Measurements from ENCODE around the gene RPN2.

The RPN2 gene

GRCh38 chr20:37218976-37219375 is 39.8 kb downstream of the RPN2 start:
- no peak for DNase-seq (ENCODE audit: low read depth)

DNA sequence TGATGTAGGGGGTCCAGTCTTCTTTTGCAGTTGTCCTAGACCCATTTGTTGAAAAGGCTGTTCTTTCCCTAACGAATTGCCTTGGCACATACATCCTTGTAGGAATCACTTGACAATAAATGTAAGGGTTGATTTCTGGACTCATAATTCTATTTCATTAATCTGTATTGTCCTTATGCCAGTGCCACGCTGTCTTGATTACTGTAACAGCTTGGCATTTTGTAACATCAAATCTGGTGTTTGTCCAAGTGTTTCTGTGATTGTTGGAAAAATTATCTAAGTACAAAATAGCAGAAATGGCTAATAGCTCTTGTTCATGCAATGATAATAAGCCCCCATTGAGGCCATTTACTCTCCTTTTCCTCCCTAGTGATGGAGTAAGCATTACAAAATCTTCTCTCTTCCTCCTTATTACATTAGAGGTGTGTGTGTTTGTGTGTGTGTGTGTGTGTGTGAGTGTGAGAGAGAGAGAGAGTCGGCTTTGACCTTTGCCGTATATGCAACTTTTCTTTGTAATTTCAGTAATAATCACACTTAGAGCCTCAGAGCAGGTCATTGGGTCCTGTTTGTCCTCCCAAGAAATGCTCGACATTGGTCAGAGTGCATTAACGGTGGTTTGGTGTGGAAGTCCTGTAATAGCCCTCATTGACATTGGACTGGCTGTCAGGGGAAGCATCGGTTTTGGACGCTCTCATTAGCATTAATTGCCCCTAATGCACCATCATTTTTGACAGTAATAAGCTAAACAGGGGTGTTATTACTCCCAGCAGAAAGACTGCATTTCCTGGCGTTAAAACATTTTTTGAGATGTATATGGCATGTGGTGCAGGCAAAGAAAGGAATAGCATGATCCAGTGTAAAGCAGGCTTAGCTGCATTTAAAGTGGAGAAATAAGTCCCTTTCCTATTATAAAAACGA is 40.9 kb downstream of the RPN2 start:
- DNase-seq (ENCODE audit: low read depth), result no peak

DNA sequence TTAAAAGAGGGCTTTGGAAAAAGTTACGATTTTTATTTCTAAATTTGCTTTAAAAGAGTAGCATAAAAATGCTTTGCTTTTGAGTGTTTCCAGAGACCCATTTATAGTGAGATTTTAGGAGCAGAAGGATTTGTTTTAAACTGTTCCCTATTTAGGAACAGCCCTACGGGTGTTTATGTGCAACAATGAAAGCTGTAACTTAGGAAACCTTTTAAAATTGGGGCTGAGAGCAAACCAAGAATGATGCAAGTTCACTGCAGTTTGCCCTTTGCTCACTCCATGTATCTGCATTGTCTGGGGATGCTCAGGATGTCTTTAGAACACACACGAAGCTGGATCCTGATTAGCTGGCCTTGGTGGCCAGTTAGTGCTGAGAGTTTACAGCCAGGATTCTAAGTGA is 41.6 kb downstream of the RPN2 start:
- no peak for DNase-seq (ENCODE audit: low read depth)

GRCh38 chr20:37222086-37222485 is 43.0 kb downstream of the RPN2 start:
- DNase-seq (ENCODE audit: low read depth), result no peak

DNA sequence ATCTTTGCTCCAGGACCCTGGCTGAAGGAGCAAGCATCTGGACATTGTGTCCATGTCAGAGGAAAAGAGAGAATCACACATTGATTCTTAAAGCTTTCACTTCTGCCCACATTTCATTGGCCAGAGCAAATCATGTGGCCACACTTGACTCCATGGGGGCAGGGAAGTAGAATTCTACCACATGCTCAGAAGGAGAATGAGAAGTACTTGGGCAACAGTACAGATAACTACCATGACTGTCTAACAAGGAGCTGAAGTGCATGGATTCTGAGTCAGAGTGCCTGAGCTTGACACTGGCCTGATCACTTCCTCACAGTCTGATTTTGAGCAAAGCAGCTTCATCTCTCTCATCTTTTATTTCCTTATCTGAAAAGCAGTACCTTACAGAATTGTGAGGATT is 43.9 kb downstream of the RPN2 start:
- DNase-seq (ENCODE audit: low read depth), result peak; percentile 82

DNA sequence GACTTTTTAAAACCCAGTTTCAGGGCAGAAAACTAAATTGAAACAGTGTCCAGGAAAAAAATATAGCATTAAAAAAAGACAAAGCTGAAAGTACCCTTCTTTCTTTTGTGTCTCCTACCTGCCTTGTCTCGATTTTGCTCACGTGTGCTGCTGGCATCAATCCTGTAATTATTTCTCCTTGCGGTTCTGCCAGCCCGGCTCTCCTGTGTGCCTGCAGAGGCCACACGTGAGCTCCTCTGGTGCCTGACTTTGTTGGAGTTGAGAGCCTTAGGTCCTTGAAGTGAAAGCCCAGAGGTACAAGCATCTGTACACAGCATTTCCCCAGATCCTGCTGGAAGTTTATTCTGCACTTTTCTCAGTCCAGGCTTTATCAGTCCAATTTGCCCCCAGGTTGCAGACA is 46.0 kb downstream of the RPN2 start:
- DNase-seq (ENCODE audit: low read depth), result no peak

DNA sequence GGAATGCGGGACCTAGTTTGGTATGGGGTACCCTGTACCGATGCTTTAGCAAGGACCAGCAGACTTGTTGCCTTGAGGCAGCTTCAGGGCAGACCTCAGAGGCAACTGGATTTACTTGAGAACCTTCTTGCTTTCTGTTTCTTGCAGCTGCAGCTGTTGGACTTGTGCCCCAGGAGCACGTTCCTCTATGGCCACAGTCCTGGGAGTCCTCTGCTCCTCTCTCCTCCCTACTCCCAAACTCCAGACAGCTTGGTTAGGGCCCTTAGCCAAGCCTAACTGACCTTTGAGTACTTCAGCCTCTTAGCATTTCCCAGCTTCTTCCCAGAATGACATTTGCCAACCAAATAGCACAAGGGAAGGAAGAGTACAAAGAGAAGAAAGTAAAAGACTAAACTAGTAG is 47.8 kb downstream of the RPN2 start:
- no peak for DNase-seq (ENCODE audit: low read depth)

DNA sequence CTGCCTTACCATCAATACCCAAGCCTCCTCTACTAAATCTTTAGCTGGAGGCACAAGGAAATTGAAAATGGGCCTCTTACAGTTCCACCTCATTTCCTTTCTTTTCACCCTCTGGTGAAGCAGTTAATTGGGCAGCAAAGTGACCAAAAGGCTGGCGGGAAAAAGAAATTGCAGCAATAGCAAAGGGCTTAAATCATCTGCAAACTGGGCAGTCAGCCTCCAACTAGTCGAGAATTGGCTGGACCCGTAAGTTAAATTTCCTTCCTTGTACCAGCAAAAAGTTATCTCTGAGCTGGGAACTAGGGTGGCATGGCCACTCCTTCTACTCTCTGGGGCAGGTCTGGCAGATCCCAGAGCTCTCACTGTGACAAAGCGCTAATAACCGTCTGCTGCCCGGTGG is 49.0 kb downstream of the RPN2 start:
- DNase-seq (ENCODE audit: low read depth), result no peak

DNA sequence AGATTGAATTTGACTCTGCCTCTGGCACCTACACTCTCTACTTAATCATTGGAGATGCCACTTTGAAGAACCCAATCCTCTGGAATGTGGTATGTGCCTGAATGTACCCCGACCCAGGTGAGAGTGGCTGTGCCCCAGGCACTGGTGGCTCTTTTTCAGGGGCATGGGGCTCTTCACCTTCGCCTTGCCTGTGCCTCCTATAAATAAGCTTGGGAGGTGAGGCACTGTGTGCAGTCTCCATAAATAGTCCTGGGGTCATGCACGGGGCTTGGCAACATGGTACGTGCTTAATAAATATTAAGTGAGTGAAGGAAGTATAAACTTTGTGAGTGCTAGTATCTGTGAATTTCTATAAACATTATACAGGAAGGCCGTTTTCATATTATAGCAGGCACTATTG is 49.5 kb downstream of the RPN2 start:
- no peak for DNase-seq (ENCODE audit: low read depth)

DNA sequence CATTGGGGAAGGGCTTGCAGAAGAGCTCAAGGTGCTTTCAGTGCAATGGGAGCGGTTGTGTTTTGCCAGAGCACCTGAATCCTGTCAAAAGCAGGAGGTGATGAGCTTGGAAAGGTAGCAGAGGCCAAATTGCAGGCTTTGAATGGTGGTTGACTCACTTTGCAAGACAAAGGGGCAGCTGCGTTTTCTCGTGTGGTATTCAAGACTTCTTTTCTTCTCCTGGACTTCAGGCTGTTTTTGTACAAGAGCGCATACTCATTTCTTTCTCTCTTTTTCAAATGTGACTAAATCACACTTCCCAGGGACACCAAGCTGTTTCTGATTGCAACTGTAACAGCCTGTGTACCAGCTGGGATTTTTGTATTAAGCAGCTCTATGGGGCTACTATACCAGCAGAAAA is 50.2 kb downstream of the RPN2 start:
- DNase-seq (ENCODE audit: low read depth), result no peak

- no peak for DNase-seq (ENCODE audit: low read depth)
These were observed 51.1 kb downstream of the RPN2 start for GRCh38 chr20:37230200-37230599.

GRCh38 chr20:37231947-37232630 is 53.0 kb downstream of the RPN2 start:
- no peak for DNase-seq (ENCODE audit: low read depth)

GRCh38 chr20:37233548-37234253 is 54.6 kb downstream of the RPN2 start:
- DNase-seq (ENCODE audit: low read depth), result no peak

GRCh38 chr20:37234254-37234581 is 55.1 kb downstream of the RPN2 start:
- DNase-seq (ENCODE audit: low read depth), result no peak

- no peak for DNase-seq (ENCODE audit: low read depth)
These were observed 55.9 kb downstream of the RPN2 start for GRCh38 chr20:37235065-37235464.

DNA sequence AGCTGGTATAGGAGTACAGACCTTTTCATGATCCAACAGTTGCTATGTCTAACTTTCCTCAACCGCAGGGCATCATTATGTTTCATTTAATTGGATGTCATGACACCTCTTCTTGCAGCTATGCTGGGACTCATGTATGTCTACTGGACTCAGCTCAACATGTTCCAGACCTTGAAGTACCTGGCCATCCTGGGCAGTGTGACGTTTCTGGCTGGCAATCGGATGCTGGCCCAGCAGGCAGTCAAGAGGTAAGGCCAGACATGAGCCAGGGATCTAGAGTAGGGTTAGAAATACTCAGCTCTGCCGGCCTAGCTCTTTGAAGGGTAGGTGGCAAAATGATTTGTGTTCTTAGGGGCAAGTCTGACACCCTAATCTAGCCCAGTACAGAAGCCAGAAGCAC is 57.3 kb downstream of the RPN2 start:
- no peak for DNase-seq (ENCODE audit: low read depth)

DNA sequence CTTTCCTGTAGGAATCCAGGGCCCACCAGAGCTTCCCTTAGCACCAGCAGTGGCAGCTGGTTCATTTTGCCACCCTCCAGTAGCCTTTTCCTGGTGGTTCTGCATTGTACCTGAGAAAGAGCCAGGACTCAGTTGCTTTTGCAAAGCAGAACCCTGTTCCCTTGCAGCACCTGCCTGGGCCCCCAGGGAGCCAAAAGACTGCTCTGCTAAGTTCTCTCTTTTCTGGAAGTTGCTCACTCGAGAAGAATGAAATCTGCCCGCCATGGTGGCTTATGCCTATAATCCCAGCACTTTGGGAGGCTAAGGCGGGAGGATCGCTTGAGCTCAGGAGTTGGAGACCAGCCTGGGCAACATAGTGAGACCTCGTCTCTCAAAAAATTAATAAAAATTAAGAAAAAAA is 58.5 kb downstream of the RPN2 start:
- DNase-seq (ENCODE audit: low read depth), result no peak

GRCh38 chr20:37238426-37238825 is 59.3 kb downstream of the RPN2 start:
- DNase-seq (ENCODE audit: low read depth), result no peak

DNA sequence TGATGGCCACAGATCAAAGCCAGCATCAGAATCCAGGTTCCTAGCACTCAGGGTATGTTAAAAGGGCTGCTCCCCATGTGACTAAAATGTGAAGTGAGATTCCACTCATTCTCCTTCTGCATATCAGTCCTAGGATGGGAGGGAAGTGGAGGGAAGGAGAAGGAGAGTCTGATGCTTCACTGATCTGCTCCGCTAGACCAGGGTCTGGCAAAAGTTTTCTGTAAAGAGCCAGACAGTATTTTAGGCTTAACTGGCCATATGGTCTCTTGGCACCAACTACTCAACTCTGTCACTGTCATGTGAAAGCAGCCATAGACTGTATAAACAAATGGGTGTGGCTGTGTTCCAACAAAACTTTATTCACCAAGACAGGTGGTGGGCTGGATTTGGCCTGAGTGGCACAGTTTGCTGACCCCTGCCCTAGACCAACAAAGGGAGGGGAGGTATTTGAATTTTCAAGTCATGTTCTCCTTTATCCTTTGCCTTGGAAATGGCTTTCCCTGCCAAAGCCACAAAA is 59.9 kb downstream of the RPN2 start:
- no peak for DNase-seq (ENCODE audit: low read depth)

GRCh38 chr20:37240337-37241067 is 61.4 kb downstream of the RPN2 start:
- no peak for DNase-seq (ENCODE audit: low read depth)

DNA sequence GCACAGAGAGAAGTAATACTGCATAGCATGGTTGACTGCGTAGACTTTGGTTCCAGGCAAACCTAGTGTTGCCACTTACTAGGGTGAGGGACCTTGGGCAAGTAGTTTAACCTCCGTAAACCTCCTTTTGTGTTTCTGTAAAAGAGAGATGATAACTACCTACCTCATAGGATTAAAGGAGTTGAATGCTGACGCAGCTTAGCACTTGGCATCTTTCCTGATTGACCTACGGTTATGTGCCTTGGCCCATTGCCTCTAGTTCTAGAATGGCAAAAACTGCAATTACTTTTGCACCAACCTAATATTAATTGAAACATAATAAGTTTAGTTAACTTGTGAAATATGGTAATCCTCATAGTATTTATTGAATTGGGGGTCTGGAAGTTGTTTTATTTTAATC is 63.4 kb downstream of the RPN2 start:
- no peak for DNase-seq (ENCODE audit: low read depth)

Measured in non-pigmented ciliary epithelial cell (primary cell).